Hepatocyte (in vitro differentiated cells): ENCODE measurements around the gene DDX54. TPM values are rescaled to one million over a fixed set of nuclear protein-coding genes. Genes with fewer than 3 reads are reported as not detected.
A peak's percentile ranks its signal among the peaks of the same experiment; 100 is the strongest.

Experiments
- DNase-seq: peaks from one replicate; pipeline ENCODE4 v3.0.0-alpha.2; 2016; ENCODE audit warnings: low spot score
- H2AFZ ChIP-seq: fragments of 200-600 bp; sonication (generic); 2 replicates; pipeline ENCODE4 v1.6.0; 2016; ENCODE audit warnings: antibody characterized with exemption, mild to moderate bottlenecking
- H3K27ac ChIP-seq: fragments of 200-600 bp; sonication (generic); 2 replicates; pipeline ENCODE4 v1.5.1; 2016; ENCODE audit warnings: mild to moderate bottlenecking
- H3K27me3 ChIP-seq: fragments of 200-600 bp; sonication (generic); 2 replicates; pipeline ENCODE4 v1.6.1; 2016
- H3K36me3 ChIP-seq: fragments of 200-600 bp; sonication (generic); replicated peaks from 2 replicates; pipeline ENCODE4 v1.5.1; 2016; ENCODE audit warnings: low read depth; ENCODE audit not compliant: insufficient read depth
- H3K4me1 ChIP-seq: fragments of 200-600 bp; sonication (generic); 2 replicates; pipeline ENCODE4 v1.5.1; 2016; ENCODE audit warnings: mild to moderate bottlenecking, moderate library complexity; ENCODE audit not compliant: insufficient read depth
- H3K4me2 ChIP-seq: fragments of 200-600 bp; sonication (generic); 2 replicates; pipeline ENCODE4 v1.6.0; 2016
- H3K4me3 ChIP-seq: fragments of 200-600 bp; sonication (generic); 2 replicates; pipeline ENCODE4 v1.5.1; 2016; ENCODE audit warnings: mild to moderate bottlenecking
- H3K79me2 ChIP-seq: fragments of 200-600 bp; sonication (generic); 2 replicates; pipeline ENCODE4 v1.6.0; 2017; ENCODE audit warnings: mild to moderate bottlenecking
- H3K9me2 ChIP-seq: fragments of 200-600 bp; sonication (generic); replicated peaks from 2 replicates; pipeline ENCODE4 v1.6.0; 2017; ENCODE audit warnings: mild to moderate bottlenecking; ENCODE audit not compliant: insufficient read depth
- H3K9me3 ChIP-seq: fragments of 200-600 bp; sonication (generic); 2 replicates; pipeline ENCODE4 v1.5.1; 2016; ENCODE audit warnings: low read depth, mild to moderate bottlenecking
- H4K20me1 ChIP-seq: fragments of 200-600 bp; sonication (generic); 2 replicates; pipeline ENCODE4 v1.6.0; 2016; ENCODE audit warnings: mild to moderate bottlenecking; ENCODE audit not compliant: insufficient read depth, poor library complexity, severe bottlenecking
- CTCF ChIP-seq: fragments of 200-600 bp; sonication (generic); IDR thresholded peaks from 2 replicates; pipeline ENCODE4 v1.5.1; 2016; ENCODE audit warnings: antibody characterized with exemption, mild to moderate bottlenecking; ENCODE audit not compliant: poor library complexity
- EZH2 ChIP-seq: fragments of 200-600 bp; sonication (generic); IDR thresholded peaks from 2 replicates; pipeline ENCODE4 v1.6.1; 2016; ENCODE audit warnings: antibody characterized with exemption, mild to moderate bottlenecking, borderline replicate concordance
- EZH2phosphoT487 ChIP-seq: fragments of 200-600 bp; sonication (generic); IDR thresholded peaks from one replicate; pipeline ENCODE4 v1.6.1; 2018; ENCODE audit warnings: antibody characterized with exemption, mild to moderate bottlenecking, low read depth, moderate library complexity; ENCODE audit not compliant: unreplicated experiment, severe bottlenecking
- WGBS: methylation state at CpG from one replicate; pipeline ENCODE4 v1.1.6; 2016; ENCODE audit warnings: low lambda C conversion rate; ENCODE audit errors: missing lambda C conversion rate; 5-methylcytosine and 5-hydroxymethylcytosine counted together
- polyA plus RNA-seq: library from polyadenylated mRNA; unstranded; fragments of >200 nt; fragmentation: Nextera tagmentation; extraction: Ambion mirVana; gene quantifications from 2 replicates; pipeline ENCODE4 v1.2.1, GENCODE V29; 2016
- total RNA-seq: library from RNA; depleted of rRNA; stranded (reverse); fragments of >200 nt; gene quantifications from 2 replicates; pipeline ENCODE4 v1.2.3, GENCODE V29; 2014

DDX54 gene
- total and polyA plus RNA-seq, 2 experiments from 2014 or later: 37.8 to 52.6 TPM

GRCh38 chr12:113232840-113233585, 47.7 kb upstream of the DDX54 start:
- peaks cover 31% of the 10 kb centered on the region for H3K4me1 ChIP-seq
- no peak overlapping the region for H3K4me3 ChIP-seq
- DNase-seq: no peak
- peak overlapping the region; percentile 98 for H3K27ac ChIP-seq
- H4K20me1 ChIP-seq: no peaks in the 10 kb centered on the region
- H3K9me3 ChIP-seq: no peaks in the 10 kb centered on the region
- no peaks in the 10 kb centered on the region for H3K79me2 ChIP-seq
- H3K27me3 ChIP-seq: no peaks in the 10 kb centered on the region
- no peak overlapping the region for H2AFZ ChIP-seq
- H3K36me3 ChIP-seq: no peaks in the 10 kb centered on the region
- no peaks in the 10 kb centered on the region for H3K9me2 ChIP-seq
- WGBS: 69% methylated on average over 25 of the region's 25 CpGs
- no peak overlapping the region for H3K4me2 ChIP-seq
- TF ChIP-seq EZH2phosphoT487 (no peak), EZH2 (no peak), CTCF (no peak)

GRCh38 chr12:113232089-113232839, 47.0 kb upstream of the DDX54 start:
- no peak overlapping the region for H3K4me2 ChIP-seq

GRCh38 chr12:113231235-113232088, 46.2 kb upstream of the DDX54 start:
- no peaks in the 10 kb centered on the region for H3K79me2 ChIP-seq

More at GRCh38 chr12:113232089-113232839, 47.0 kb upstream of the DDX54 start:
- H3K27ac ChIP-seq: peak overlapping the region; percentile 98
- H3K9me2 ChIP-seq: no peaks in the 10 kb centered on the region
- H3K79me2 ChIP-seq: no peaks in the 10 kb centered on the region
- no peak overlapping the region for H3K4me3 ChIP-seq
- no peaks in the 10 kb centered on the region for H4K20me1 ChIP-seq
- H3K36me3 ChIP-seq: no peaks in the 10 kb centered on the region
- peaks cover 31% of the 10 kb centered on the region for H3K4me1 ChIP-seq
- DNase-seq: no peak
- TF ChIP-seq CTCF (no peak), EZH2phosphoT487 (no peak), EZH2 (no peak)
- H2AFZ ChIP-seq: no peak overlapping the region
- no peaks in the 10 kb centered on the region for H3K27me3 ChIP-seq
- H3K9me3 ChIP-seq: no peaks in the 10 kb centered on the region
- WGBS: 92% methylated on average over 18 of the region's 18 CpGs

More at GRCh38 chr12:113231235-113232088, 46.2 kb upstream of the DDX54 start:
- Histone ChIP-seq H3K4me3 (no peak overlapping the region), H3K4me2 (no peak overlapping the region), H4K20me1 (no peaks in the 10 kb centered on the region), H3K9me3 (no peaks in the 10 kb centered on the region), H3K27me3 (no peaks in the 10 kb centered on the region), H3K36me3 (no peaks in the 10 kb centered on the region), H3K9me2 (no peaks in the 10 kb centered on the region), H3K27ac (peak overlapping the region; percentile 98), H3K4me1 (peaks cover 31% of the 10 kb centered on the region), H2AFZ (no peak overlapping the region)
- WGBS: 65% methylated on average over 8 of the region's 8 CpGs
- TF ChIP-seq CTCF (no peak), EZH2phosphoT487 (no peak), EZH2 (no peak)
- peak; percentile 76 for DNase-seq
